Vagina (tissue), 2 donors: ENCODE results near the gene COL23A1.

Experiments used
- POLR2A ChIP-seq, 2 donors: fragments of 450-650 bp; IDR thresholded peaks; one replicate each; pipeline ENCODE4 v1.6.1; 2017; ENCODE audit warnings: antibody characterized with exemption in 2 of 2, mild to moderate bottlenecking in 2 of 2, moderate library complexity in 2 of 2
- POLR2AphosphoS5 ChIP-seq, 2 donors: sonication (generic); formaldehyde crosslinking; IDR thresholded peaks; one replicate each; pipeline ENCODE4 v1.9.0; 2017; ENCODE audit warnings: antibody characterized with exemption in 2 of 2, mild to moderate bottlenecking in 2 of 2, low read depth in 1 of 2; ENCODE audit not compliant: insufficient read depth in 1 of 2

DNA sequence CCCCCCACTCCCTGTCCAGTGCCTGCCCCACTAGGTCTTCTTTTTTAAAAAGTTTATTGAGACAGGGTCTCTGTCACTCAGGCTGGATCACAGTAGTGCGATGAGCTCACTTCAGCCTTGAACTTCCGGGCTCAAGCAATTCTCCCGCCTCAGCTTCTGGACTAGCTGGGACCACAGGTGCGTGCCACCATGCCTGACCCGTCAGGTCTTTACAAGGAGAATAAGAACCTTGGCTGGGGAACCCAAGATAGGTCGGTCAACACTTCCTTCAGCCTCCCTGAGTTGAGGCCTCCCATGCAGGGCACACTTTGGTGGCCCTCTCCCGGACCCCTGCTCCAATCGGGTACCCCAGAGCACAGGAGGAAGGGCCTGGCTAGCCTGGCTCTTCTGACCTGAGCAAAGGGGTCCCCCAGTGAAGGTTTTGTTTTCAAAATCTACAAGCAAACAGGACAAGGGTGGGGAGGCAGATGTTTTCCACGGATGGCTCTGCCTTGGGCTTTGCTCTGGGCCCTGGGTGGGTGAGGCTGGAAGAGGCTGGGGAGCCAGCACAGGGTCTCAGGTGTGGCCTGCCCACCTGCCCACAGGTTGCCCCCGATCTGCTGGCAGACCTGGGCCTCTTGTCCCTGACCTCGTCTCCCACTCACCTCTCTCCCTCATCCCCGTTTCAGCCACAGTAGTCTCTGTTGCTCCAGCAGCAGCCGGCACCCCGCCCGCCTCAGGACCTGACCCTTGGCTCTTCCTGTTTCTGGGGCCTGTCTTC, 248.9 kb downstream of the COL23A1 start:
- TF ChIP-seq POLR2AphosphoS5 (IDR thresholded peaks at IDR 0.05; ENCODE audit: insufficient read depth in 1 of 2, low read depth in 1 of 2), result no peak
- TF ChIP-seq POLR2A (IDR thresholded peaks at IDR 0.05), result no peak
